Keratinocyte (primary cell): ENCODE results near the gene LSM14B.

ENCODE experiments used
- CTCF ChIP-seq, 3 experiments: IDR thresholded peaks in 1 of 3; conservative IDR thresholded peaks in 1 of 3; optimal IDR thresholded peaks in 1 of 3; 2 replicates in 2 of 3; 3 replicates in 1 of 3; pipeline versions ENCODE3 to v1.5.1; 2011; ENCODE audit warnings: low read length in 3 of 3, mild to moderate bottlenecking in 3 of 3, moderate library complexity in 2 of 3, control low read depth in 1 of 3, inconsistent platforms in 1 of 3; ENCODE audit not compliant: insufficient read depth in 2 of 3; ENCODE audit errors: extremely low read depth in 1 of 3
- EZH2 ChIP-seq: IDR thresholded peaks from one replicate; pipeline ENCODE4 v1.6.1; 2012; ENCODE audit warnings: inconsistent platforms, mild to moderate bottlenecking, low read length, moderate library complexity

- TF ChIP-seq CTCF (optimal IDR thresholded peaks at IDR 0.05 in 1 of 3, IDR thresholded peaks at IDR 0.05 in 1 of 3, conservative IDR thresholded peaks at IDR 0.05 in 1 of 3; ENCODE audit: extremely low read depth in 1 of 3, insufficient read depth in 2 of 3, low read length in 3 of 3): no peak
- no peak for TF ChIP-seq EZH2
Measured at GRCh38 chr20:62175711-62176110, 53.4 kb downstream of the LSM14B start.
